AG10803 (cell line): ENCODE data around the gene AFF3.
"Not testable (repeated sequence)": the region's sequence is repeated elsewhere in the genome, so short reads cannot be mapped to it uniquely, and the experiment has no call there.

Experiments used
- DNase-seq: peaks from one replicate; pipeline ENCODE4 v3.0.0; 2010; ENCODE audit warnings: low read depth
- H3K4me3 ChIP-seq: 2 replicates; pipeline ENCODE4 v1.5.1; 2011; ENCODE audit warnings: mild to moderate bottlenecking, low read length, control low read depth
- TF ChIP-seq, protein P1 (sequence below): conservative IDR thresholded peaks from 2 replicates; pipeline ENCODE4 v1.5.1; 2011; ENCODE audit warnings: mild to moderate bottlenecking, low read length, control low read depth, inconsistent platforms

Gene AFF3

DNA sequence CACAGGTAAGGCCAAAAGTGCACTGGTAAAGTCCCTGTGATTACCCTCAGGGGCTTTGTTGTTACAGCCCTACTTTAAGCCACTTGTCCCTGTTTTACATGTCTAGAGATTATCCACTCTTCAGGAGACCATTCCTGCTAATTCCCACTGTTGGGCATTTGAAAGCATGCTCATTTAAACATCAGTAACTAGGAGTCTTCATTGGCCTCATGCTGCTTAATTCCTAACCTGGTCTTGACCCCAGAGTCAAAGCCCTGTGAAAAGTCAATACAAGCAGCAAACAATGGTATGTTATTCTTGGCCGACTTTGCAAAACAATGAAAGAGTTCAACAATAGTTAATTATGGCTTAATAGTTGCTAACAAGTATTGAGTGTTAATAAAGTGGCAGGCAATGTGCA is 23.2 kb downstream of the AFF3 start:
- no peak for DNase-seq
- no peak overlapping the region for H3K4me3 ChIP-seq
- TF ChIP-seq, protein P1, sequence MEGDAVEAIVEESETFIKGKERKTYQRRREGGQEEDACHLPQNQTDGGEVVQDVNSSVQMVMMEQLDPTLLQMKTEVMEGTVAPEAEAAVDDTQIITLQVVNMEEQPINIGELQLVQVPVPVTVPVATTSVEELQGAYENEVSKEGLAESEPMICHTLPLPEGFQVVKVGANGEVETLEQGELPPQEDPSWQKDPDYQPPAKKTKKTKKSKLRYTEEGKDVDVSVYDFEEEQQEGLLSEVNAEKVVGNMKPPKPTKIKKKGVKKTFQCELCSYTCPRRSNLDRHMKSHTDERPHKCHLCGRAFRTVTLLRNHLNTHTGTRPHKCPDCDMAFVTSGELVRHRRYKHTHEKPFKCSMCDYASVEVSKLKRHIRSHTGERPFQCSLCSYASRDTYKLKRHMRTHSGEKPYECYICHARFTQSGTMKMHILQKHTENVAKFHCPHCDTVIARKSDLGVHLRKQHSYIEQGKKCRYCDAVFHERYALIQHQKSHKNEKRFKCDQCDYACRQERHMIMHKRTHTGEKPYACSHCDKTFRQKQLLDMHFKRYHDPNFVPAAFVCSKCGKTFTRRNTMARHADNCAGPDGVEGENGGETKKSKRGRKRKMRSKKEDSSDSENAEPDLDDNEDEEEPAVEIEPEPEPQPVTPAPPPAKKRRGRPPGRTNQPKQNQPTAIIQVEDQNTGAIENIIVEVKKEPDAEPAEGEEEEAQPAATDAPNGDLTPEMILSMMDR: no peak

DNA sequence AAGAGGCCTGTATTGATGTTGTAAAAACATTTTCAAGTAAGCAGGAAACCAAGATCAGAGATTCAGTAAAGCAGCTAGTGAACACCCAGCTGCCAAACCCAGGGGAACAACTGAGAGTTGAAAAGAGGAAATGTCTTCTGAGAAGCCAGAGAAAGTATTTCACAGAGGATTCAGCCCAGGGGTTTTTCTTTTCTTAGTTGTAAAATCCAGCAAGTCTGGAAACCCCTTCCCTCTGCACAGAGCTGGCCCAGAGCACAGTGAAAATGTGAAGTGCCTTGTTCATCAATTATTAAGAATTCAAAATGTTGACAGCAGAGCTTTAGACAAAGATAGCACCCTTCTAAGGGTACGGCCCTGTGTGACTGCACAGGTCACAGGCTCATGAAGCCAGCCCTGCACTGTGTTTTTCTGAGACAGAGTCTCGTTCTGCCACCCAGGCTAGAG is 28.4 kb downstream of the AFF3 start:
- no peak overlapping the region for H3K4me3 ChIP-seq
- DNase-seq: no peak
- TF ChIP-seq, protein P1: no peak

DNA sequence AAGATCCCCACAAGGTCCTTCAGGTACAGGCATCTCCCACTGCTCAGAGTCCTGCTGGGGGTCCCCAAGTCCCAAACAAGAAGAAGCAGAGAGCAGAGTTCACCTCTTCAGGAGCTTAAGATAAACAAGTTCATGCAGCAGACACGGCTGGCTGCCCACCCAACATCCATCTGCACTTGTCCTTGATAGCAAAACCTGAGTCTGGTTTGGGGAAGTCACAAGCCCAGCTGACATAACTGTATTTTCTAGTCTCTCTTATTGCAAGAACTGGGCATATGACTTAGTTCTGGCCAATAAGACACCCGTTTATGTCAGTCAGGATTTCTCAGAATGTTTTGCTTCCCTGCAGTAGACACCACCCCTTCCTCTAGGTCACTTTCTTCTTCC is 31.8 kb downstream of the AFF3 start:
- no peak overlapping the region for H3K4me3 ChIP-seq
- TF ChIP-seq, protein P1: no peak
- DNase-seq: no peak

DNA sequence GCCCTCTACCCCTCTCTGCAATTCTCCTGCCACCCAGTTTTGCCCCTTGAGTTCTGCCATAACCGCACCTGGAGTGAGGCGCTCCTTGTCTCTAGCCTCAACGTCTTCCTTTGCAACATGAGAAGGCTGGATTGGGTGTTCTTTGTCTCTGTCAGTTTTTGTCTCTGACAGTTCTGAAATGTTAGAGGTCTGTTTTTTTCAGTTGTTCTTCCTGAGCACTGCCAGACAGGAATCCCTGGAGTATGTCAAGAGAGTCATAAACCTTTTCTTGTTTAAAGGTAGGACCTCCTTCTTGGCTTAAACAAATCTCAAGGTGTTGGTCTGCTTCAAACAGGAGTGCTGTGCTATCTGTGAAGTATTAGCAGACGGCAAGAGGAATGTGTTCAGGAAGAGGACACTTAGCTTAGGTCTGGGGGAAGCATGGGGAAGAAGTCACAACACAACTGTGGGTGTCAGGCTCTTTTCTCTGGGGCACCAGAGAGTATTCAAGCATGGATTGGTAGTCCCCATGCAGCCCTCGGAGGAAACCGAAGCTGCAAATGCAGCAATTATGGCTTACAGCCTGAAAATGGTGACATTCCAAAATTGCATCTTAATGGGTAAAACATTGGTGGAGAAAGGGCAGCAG is 32.3 kb downstream of the AFF3 start:
- TF ChIP-seq, protein P1: no peak
- no peak for DNase-seq
- no peak overlapping the region for H3K4me3 ChIP-seq

DNA sequence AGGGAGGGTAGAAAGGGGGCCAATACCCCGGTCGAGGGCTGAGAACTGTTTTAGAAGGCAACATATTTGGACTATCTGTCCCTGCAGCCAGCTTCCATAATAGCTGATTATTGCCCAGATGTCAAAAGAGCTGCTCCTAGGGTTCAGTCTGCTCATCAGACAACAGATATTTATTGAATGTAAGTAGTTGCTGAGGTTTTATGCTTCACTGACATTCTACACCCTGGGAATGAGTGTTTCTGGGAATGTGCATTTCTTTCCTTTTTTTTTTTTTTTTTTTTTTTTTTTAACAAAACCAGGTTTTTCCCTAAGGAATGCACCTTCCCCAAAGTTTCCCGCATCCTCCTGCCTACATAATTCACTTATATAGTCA is 33.8 kb downstream of the AFF3 start:
- peak; percentile 11 for DNase-seq
- H3K4me3 ChIP-seq: not testable (repeated sequence)

DNA sequence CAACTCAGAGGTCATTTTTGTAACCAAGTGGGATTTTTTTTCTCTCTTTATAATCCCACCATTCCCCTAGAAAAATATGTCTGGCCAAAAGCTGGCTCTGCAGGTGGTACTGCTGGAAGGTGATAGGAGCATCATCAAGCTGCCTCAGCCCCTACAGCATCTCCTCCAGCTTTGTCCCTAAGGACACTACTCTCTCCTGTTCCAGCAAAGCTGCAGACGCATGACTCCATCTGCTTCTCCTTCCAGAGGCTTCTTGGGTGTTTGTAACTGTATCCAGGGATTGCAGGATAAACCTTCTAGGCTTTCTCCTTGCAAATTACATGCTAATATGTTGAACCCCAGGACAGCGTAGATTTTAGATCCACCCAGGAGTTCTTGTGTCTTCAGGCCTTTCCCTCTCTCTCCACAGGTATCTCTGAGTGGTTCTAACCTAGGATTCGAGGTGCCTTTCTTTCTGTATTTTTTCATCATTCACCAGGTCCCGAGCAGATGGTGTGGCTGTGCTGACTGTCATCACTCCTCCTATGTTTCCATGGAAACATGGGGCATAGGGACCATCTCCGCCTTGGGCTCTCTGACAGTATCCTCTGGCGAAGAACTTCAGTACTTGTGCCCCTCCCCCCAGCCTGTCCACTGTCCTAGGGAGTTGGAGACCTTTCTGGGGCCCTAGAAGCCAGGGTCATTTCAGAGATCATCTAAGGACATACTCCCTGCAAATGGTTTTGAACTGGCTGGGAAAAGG is 34.3 kb downstream of the AFF3 start:
- no peak overlapping the region for H3K4me3 ChIP-seq
- TF ChIP-seq, protein P1: no peak
- no peak for DNase-seq

DNA sequence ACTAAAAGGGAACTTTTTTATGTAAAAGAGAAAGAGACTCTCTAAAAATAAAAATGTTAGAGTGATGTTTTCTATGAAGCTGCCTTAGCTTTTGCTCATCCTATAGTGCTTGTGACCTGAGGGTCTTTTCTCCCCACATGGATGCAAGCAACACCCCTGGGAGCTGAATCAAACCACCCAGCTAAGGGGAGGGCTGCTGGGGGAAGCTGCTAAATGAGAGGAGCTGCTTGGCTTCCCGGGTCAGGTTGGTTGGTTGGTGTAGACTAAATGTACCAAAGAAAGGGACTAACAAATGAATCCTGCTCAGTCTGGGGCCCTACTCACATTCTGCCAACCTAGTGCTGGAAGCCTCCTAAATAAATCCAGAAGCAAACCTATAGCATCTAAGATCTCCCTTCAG is 35.0 kb downstream of the AFF3 start:
- TF ChIP-seq, protein P1: no peak
- no peak for DNase-seq
- H3K4me3 ChIP-seq: no peak overlapping the region
